SH-SY5Y (cell line): ENCODE results near the gene IQCE.

Experiments used
- GATA2 ChIP-seq: IDR thresholded peaks from 2 replicates; pipeline ENCODE4 v1.6.1; 2011; ENCODE audit warnings: mild to moderate bottlenecking, low read depth, low read length
- GATA3 ChIP-seq: IDR thresholded peaks from 2 replicates; pipeline ENCODE4 v1.6.1; 2011; ENCODE audit warnings: low read depth, mild to moderate bottlenecking, low read length, moderate library complexity

The IQCE gene

GRCh38 chr7:2617325-2617905 is 58.6 kb downstream of the IQCE start:
- TF ChIP-seq GATA2: no peak
- TF ChIP-seq GATA3: no peak

- TF ChIP-seq GATA3: no peak
Measured at GRCh38 chr7:2619116-2619515, 60.3 kb downstream of the IQCE start.

GRCh38 chr7:2621061-2621828 is 62.5 kb downstream of the IQCE start:
- no peak for TF ChIP-seq GATA3
- no peak for TF ChIP-seq GATA2

GRCh38 chr7:2621948-2622640 is 63.3 kb downstream of the IQCE start:
- no peak for TF ChIP-seq GATA3

GRCh38 chr7:2622869-2623697 is 64.3 kb downstream of the IQCE start:
- no peak for TF ChIP-seq GATA3
- TF ChIP-seq GATA2: no peak

- TF ChIP-seq GATA2 (no peak), GATA3 (no peak)
Measured at GRCh38 chr7:2623698-2624014, 64.9 kb downstream of the IQCE start.

GRCh38 chr7:2624293-2624886 is 65.6 kb downstream of the IQCE start:
- TF ChIP-seq GATA3: no peak
- no peak for TF ChIP-seq GATA2

GRCh38 chr7:2626498-2627117 is 67.8 kb downstream of the IQCE start:
- no peak for TF ChIP-seq GATA3
- TF ChIP-seq GATA2: no peak

GRCh38 chr7:2627258-2628129 is 68.7 kb downstream of the IQCE start:
- TF ChIP-seq GATA2 (no peak), GATA3 (no peak)

- TF ChIP-seq GATA3 (no peak), GATA2 (no peak)
Measured at GRCh38 chr7:2628130-2628482, 69.3 kb downstream of the IQCE start.

GRCh38 chr7:2628891-2629290 is 70.1 kb downstream of the IQCE start:
- no peak for TF ChIP-seq GATA3
- TF ChIP-seq GATA2: no peak

- TF ChIP-seq GATA2: no peak
- TF ChIP-seq GATA3: no peak
Measured at GRCh38 chr7:2629746-2630681, 71.2 kb downstream of the IQCE start.
